Stimulated activated CD4-positive, alpha-beta T cell treated with anti-CD3 and anti-CD28 coated beads, Interleukin-2, amount 100 ng/mL, for 4 hours (primary cell): ENCODE data around the gene IFT43.
A peak's percentile ranks its signal among the peaks of the same experiment; 100 is the strongest.
"Not testable (repeated sequence)": the region's sequence is repeated elsewhere in the genome, so short reads cannot be mapped to it uniquely, and the experiment has no call there.

Experiments
- DNase-seq: peaks from one replicate; pipeline ENCODE4 v3.0.0-alpha.2; 2020; ENCODE audit warnings: low read depth

The IFT43 gene

GRCh38 chr14:75980856-75981255, 4.7 kb upstream of the IFT43 start:
- no peak for DNase-seq

GRCh38 chr14:75981426-75982265, 3.9 kb upstream of the IFT43 start, which contains the start of gene TGFB3:
TSS of gene TGFB3 (minus strand) at chr14:75981995. CDS start at chr14:75980893, 1,102 bp downstream.
- peak; percentile 38 for DNase-seq

- peak; percentile 70 for DNase-seq
Measured at GRCh38 chr14:75982266-75983018, 3.1 kb upstream of the IFT43 start.

GRCh38 chr14:75983019-75983358, 2.6 kb upstream of the IFT43 start:
- DNase-seq: no peak

- no peak for DNase-seq
Measured at GRCh38 chr14:75984674-75985073, 889 bp upstream of the IFT43 start.

GRCh38 chr14:75986439-75986765, 839 bp downstream of the IFT43 start:
- DNase-seq: no peak

GRCh38 chr14:75987201-75987970, 1.8 kb downstream of the IFT43 start:
- no peak for DNase-seq

- DNase-seq: no peak
Measured at GRCh38 chr14:75989134-75989533, 3.6 kb downstream of the IFT43 start.

- no peak for DNase-seq
Measured at GRCh38 chr14:75990297-75990696, 4.7 kb downstream of the IFT43 start.

- no peak for DNase-seq
Measured at GRCh38 chr14:75991753-75992152, 6.2 kb downstream of the IFT43 start.

GRCh38 chr14:75993567-75994041, 8.0 kb downstream of the IFT43 start:
- DNase-seq: no peak

GRCh38 chr14:75995372-75996041, 9.9 kb downstream of the IFT43 start:
- no peak for DNase-seq

GRCh38 chr14:75996488-75996887, 10.9 kb downstream of the IFT43 start:
- DNase-seq: no peak

- no peak for DNase-seq
Measured at GRCh38 chr14:75999511-76000190, 14.1 kb downstream of the IFT43 start.

- DNase-seq: no peak
Measured at GRCh38 chr14:76002383-76002782, 16.8 kb downstream of the IFT43 start.

GRCh38 chr14:76006253-76006652, 20.7 kb downstream of the IFT43 start:
- DNase-seq: no peak

- no peak for DNase-seq
Measured at GRCh38 chr14:76007379-76007778, 21.8 kb downstream of the IFT43 start.

- no peak for DNase-seq
Measured at GRCh38 chr14:76007852-76008251, 22.3 kb downstream of the IFT43 start.

- not testable (repeated sequence) for DNase-seq
Measured at GRCh38 chr14:76009627-76010026, 24.1 kb downstream of the IFT43 start.

- no peak for DNase-seq
Measured at GRCh38 chr14:76011930-76012329, 26.4 kb downstream of the IFT43 start.

GRCh38 chr14:76012354-76012753, 26.8 kb downstream of the IFT43 start:
- no peak for DNase-seq
